Ecto neural progenitor cell (in vitro differentiated cells): Measurements from ENCODE around the gene PLEK.
"Not testable (repeated sequence)": the region's sequence is repeated elsewhere in the genome, so short reads cannot be mapped to it uniquely, and the experiment has no call there.

Experiments
- DNase-seq: peaks from one replicate; pipeline ENCODE4 v3.0.0-alpha.2; 2018; ENCODE audit warnings: low spot score

Gene PLEK

DNA sequence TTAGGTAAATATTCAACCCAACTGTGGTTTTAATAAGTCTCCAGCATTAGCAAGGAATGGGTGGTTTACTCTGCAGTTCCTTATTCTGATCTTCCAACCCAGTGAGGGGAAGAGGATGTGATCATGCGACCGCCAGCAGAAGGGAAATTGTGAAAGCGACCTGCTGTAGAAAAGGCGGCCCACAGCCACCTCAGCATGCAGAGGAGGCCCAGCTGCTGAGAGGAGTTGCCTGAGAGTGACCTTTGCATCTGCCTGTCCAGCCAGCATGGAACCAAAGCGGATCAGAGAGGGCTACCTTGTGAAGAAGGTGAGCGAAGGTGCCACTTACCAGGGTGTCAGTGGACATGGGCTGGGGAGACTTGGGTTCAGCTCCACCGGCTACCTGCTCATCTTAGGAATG lies at the start of gene PLEK:
TSS of gene PLEK (plus strand) at position 196 of the 400 bp plus-strand sequence. CDS start at position 266, 70 bp downstream.
- DNase-seq, result no peak

- no peak for DNase-seq
These were observed 49.0 kb upstream of the PLEK start for GRCh38 chr2:68316111-68316510.

GRCh38 chr2:68317971-68318913 lies 46.8 kb upstream of the PLEK start:
- peak; percentile 53 for DNase-seq

DNA sequence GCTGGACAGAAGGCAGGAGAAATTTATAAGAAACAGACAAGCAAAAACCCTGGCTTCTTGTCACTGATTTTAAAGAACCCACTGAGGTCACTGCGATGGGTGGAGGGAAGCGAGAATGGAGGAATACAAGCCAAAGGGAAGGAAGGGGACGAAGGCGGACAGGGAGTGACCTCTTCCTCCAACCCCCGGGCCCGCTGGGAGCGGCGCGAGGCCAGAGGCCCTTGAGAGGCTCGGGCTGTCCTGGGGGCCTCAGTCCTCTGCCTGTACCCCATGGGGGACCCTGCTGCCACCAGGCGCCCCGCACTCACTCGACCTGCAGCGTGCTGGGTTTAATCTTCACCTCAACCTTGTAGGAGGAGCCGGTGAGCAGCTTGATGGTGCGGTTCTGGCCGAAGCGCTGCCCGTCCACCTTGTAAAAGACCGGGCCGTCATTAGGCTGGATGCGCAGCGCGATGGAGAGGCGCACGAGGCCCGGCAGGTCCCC lies 46.1 kb upstream of the PLEK start:
- no peak for DNase-seq

DNA sequence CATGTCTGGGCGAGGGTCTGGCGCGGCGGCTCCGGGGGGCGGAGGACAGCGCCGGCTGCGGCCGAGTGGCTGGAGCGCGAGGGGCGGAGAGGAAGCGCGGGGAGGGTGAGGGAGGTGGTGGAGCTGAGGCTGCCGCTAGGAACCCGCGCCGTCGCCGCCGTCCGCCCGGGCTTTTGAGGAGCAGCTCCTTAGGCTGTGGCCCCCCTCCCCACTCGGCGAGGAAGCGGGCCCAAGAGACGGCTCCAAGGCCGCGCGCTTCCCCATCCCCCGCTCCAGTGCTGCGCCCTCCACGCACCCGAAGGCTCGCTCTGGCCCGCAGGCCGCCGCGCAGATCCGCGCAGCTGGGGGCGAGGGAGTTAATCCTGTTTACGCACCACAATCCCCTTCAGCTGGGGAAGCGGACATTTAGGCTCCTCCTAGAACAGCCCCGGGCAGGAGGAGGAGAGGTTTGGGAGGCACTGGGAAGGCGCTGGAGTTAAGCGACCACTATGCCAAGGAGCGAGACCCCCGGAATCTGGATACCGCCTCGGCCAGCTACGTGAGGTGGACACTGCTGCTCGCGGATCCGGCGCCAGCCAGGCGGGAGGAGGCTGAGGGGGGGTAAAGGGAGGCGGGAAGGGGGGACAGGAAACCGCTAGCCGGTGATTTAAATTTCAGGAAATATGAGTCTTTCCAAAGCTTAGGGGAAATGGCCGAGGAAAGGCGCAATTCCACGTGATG lies 45.5 kb upstream of the PLEK start, which contains the start of gene CNRIP1:
TSS of gene CNRIP1 (minus strand) at position 552 of the 720 bp plus-strand sequence. CDS start at position 3, 549 bp downstream.
- peak; percentile 87 for DNase-seq

DNA sequence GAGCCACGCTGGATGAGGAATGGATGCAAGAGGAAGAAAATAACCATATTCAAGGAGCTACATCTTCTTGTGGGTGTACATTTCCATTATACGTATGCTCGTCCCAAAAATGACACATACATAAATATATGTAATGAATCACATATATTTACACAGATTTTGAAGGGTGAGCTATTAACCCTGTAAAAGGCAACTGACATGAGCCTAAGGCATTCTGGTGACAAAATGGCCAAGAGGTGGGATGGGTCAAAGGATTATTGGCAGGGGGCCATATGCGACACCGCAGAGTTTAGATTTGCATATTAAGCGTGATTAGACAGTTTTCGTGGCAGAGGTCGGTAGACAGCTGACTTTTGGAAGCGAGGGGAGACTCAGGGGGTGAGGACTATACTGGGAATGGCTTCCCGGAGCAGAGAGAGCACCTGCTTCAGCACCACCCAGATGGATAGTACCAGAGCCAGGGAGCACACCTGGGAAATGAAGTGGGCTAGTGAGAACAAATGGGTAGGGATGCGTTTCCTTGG lies 44.9 kb upstream of the PLEK start:
- DNase-seq, result peak; percentile 57

DNA sequence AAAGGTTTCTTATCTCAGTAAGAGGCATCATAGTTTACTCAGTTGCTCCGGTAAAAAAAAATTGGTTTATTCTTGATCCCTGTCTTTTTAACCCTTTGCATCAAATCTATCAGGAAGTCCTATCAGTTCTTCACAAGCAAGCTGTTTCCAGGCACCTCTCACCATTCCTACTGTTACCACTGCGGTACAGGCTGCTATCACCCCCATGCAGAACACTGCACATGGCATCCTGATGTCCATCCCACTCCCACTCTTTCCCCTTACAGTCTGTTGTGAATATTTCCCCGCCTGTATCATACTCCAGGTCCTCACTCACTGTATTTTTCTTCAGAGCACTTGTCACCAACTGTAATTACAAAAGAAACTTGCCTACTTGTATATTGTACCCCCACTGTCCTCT lies 40.0 kb upstream of the PLEK start:
- DNase-seq, result no peak

DNA sequence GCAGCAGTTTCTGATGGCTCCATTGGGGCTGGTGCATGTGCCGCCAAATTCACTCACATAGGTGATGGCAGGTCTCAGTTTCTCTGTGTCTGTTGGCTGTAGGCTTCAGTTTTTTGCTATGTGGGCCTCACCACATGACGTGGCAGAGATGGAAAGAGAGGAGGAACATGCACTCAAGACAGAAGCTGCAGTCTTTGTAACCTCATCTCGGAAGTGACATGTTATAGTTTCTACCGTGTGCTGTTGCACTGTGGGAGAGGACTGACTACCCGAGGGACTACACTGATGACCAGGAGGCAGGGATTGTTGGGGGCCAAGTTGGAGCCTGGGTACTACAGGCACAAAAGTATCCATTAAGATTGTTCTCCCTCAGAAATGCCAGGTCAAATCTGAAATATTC lies 36.2 kb upstream of the PLEK start:
- no peak for DNase-seq

DNA sequence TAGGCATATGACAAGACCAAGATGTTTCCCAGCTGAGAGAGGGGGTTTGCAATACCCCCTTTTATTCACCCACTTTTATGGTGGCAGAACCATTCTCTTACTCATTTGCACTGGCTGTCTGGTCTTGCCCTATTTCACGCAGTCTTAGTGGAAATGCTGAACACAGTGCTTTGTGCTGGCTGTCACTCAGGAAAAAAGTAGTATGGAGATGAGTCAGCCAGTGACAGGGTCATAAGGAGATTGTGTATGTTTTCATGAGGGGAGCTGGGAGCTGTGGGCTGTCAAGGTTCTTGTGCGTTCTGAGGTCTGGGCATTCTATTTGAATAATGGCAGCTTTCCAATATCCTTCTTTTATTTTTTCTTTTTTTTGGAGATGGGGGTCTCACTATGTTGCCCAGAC lies 34.4 kb upstream of the PLEK start:
- DNase-seq, result no peak

DNA sequence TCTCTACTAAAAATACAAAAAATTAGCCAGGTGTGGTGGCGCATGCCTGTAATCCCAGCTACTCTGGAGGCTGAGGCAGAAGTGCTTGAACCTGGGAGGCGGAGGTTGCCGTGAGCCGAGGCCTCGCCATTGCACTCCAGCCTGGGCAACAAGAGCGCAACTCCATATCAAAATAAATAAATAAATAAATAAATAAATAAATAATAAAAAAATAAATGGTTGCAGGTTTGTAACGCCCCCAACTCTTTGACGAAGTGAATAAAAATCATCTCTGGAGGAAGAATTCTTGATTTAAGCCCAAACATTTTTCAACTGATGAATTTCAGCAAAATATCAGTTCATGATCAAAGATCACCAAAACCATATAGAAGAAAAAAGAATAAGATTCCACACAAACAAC lies 32.1 kb upstream of the PLEK start:
- DNase-seq, result no peak

GRCh38 chr2:68333931-68334330 lies 31.2 kb upstream of the PLEK start:
- no peak for DNase-seq

GRCh38 chr2:68336192-68336591 lies 28.9 kb upstream of the PLEK start:
- DNase-seq, result no peak

DNA sequence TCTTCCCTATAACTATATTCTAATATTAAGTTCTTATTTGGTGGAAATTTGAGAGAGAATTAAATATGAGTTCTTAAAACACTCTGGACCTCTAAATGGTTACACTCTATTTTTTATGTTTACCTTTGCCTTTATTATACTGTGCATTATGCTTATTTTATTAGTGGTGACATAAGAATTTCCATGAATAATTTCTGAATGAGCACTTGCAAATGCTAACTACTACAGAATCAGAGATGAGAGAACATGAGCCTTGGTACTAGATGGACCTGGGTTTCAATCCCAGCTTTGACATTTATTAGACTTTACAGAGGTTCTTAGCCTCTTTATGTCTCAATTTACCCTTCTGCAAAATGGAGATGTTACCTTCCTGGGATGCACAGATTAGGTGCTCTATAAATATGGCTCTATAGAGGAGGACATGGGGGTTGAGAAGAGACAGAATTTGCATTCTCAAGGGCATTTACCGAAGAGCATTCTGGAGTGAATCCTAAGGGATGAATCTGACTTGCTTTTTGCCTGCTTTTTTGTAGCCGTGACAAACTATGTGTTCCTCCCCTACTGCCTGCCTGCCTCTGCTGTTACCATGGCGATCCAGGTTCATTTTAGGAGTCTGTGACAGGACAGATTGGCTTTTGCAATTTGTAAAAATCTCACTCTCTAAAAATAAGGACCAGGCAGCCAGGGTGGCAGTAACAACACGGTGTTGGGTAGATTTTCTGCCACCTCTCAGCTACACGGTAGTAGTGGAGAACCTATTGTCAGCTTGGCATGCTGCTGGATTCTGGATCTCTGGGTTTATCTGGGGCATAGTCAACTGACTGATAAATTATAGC lies 24.6 kb upstream of the PLEK start:
- DNase-seq, result no peak

GRCh38 chr2:68341062-68341329 lies 24.1 kb upstream of the PLEK start:
- no peak for DNase-seq

GRCh38 chr2:68341583-68341982 lies 23.5 kb upstream of the PLEK start:
- DNase-seq, result no peak

DNA sequence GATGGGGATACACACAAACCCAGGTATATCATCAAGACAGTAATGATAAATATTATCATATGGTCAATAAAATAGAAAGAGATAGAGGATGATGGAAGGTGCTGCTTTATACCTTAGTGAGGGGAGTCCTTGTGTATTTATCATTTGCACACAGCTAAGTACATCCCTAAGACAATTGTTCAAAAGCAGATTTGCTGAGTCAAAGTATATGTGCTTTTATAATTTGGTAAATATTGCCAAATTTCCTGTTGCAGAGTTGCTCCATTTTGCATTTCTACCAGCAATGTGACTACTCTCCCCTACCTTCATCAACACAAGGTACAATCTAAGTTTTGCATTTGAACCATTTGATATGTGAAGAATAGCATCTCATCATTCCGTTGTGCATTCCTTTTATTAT lies 22.6 kb upstream of the PLEK start:
- no peak for DNase-seq

DNA sequence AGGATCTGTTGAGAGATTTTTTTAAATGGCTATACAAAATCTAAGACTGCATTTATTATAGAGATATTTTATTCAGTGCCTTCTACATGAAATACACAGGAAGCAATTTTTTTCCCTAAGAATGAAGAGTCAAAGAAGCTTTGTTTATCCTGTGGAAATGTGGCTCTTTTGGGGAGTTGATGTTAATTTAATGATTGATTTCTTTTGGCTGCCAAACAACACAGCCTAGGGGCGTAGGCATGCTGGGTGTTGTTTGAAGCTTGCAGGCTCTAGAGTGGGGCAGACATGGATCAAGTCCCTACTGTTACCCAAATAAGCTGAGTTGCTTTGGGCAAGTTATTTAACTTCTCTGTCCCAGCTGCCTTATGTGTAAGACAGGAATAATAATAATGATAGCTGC lies 21.1 kb upstream of the PLEK start:
- DNase-seq, result no peak

GRCh38 chr2:68345129-68345875 lies 19.8 kb upstream of the PLEK start:
- no peak for DNase-seq

- not testable (repeated sequence) for DNase-seq
These were observed 16.0 kb upstream of the PLEK start for GRCh38 chr2:68349091-68349490.

DNA sequence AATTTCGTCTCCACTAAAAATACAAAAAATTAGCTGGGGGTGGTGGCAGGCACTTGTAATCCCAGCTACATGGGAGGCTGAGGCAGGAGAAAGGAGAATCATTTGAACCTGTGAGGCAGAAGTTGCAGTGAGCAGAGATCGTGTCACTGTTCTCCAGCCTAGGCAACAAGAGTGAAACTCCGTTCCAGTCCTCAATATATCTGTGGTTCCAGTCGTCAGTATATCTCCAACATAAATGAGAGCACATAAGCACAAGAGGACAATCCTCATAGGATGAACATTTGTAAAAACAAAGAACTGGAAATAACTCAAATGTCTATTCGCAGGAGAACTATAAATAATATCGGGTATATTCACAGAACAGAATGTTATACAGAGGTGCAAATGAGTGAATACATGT lies 13.1 kb upstream of the PLEK start:
- no peak for DNase-seq

DNA sequence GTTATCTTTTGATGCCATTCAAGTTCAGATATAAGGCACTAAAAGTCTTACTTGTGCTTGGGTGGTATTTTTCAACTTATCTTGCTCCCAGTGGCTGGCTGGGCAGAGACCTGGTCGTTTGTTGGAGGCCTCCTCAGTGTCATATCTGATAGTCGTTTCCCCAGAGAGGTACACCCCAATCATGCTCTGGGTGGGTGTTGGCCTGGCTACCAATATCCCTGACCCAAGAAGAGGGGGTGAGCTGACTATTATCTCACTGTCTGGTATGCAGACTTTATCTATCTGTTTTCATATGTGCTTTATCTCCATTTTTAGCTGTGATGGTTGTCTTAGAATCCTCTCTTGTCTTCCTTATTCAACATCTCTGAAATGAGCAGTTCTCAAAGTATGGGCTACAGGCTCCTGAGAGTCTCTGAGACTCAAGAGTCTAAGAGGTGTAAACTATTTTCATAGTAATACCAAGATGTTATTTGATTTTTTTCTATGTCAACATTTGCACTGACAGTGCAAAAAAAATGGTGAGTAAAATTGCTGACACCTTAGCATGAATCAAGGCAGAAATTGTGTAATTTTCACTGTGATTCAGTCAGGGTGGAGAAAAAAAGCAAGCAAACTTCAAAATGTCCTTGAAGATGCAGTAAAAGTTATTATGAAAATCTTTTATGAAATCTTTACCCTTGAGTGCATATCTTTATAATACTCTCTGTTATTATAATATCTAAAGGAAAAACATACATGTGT lies 12.3 kb upstream of the PLEK start:
- no peak for DNase-seq
